ENCODE results near the gene SLC6A12. TPM values are rescaled to one million over a fixed set of nuclear protein-coding genes. Genes with fewer than 3 reads are reported as not detected.

The SLC6A12 gene
- polyA plus RNA-seq, 1 of the 3 experiments (the other 2 are of a cell fraction): 0.02 TPM

- Histone ChIP-seq H3K4me1 (ENCODE audit: control insufficient read depth in 1 of 2, insufficient read depth in 2 of 2, low read depth in 1 of 2, low read length in 1 of 2) (peaks cover 0 to 2% of the 10 kb centered on the region in 2 experiments; a peak in 1 of 4 replicates), H3K79me2 (ENCODE audit: insufficient read depth) (no peaks in the 10 kb centered on the region), H3K9me3 (no peaks in the 10 kb centered on the region), H3K9me2 (no peaks in the 10 kb centered on the region), H3K27me3 (ENCODE audit: insufficient read depth) (no peaks in the 10 kb centered on the region; the same call in 1 of the 2 replicates), H3K36me3 (replicated peaks in 1 of 2; ENCODE audit: control insufficient read depth in 1 of 2, insufficient read depth in 2 of 2, low read length in 1 of 2) (no peaks in the 10 kb centered on the region), H3K27ac (ENCODE audit: low read depth in 2 of 2, low read length in 1 of 2) (no peak overlapping the region), H4K20me1 (ENCODE audit: insufficient read depth) (no peaks in the 10 kb centered on the region), H3K9ac (no peak overlapping the region), H3K4me2 (no peak overlapping the region), H2AFZ (ENCODE audit: low read depth) (no peak overlapping the region), H3K4me3 (ENCODE audit: low read depth in 2 of 2, low read length in 1 of 2) (no peak overlapping the region), H3F3A (replicated peaks; ENCODE audit: insufficient read depth) (no peaks in the 10 kb centered on the region)
- no peak for TF ChIP-seq ELF1 (IDR thresholded peaks at IDR 0.05)
- TF ChIP-seq SMC3 (IDR thresholded peaks at IDR 0.05; ENCODE audit: low read depth, low read length): no peak
- no peak for TF ChIP-seq IRF3 (IDR thresholded peaks at IDR 0.05; ENCODE audit: low read depth, low read length)
- no peak for TF ChIP-seq PBX3 (IDR thresholded peaks at IDR 0.05)
- TF ChIP-seq REST (IDR thresholded peaks at IDR 0.05; ENCODE audit: low read depth, low read length): no peak
- TF ChIP-seq YY1 (IDR thresholded peaks at IDR 0.05; ENCODE audit: low read depth): no peak
- no peak for TF ChIP-seq TEAD4 (IDR thresholded peaks at IDR 0.05; ENCODE audit: borderline replicate concordance, insufficient read depth)
- TF ChIP-seq ZBTB33 (IDR thresholded peaks at IDR 0.05; ENCODE audit: borderline replicate concordance, low read depth): no peak
- no peak for TF ChIP-seq NRF1 (IDR thresholded peaks at IDR 0.05; ENCODE audit: low read depth, low read length)
- no peak for TF ChIP-seq FOXJ3 (CRISPR knock-in tag; IDR thresholded peaks at IDR 0.05)
- no peak for TF ChIP-seq JUND (IDR thresholded peaks at IDR 0.05)
- no peak for TF ChIP-seq RXRA (IDR thresholded peaks at IDR 0.05; ENCODE audit: borderline replicate concordance, low read depth)
- TF ChIP-seq RAD21 (IDR thresholded peaks at IDR 0.05; ENCODE audit: low read length): no peak
- TF ChIP-seq EP300 (IDR thresholded peaks at IDR 0.05; ENCODE audit: borderline replicate concordance in 1 of 2, low read depth in 1 of 2, low read length in 1 of 2): no peak
- TF ChIP-seq EZH2phosphoT487 (IDR thresholded peaks at IDR 0.05; ENCODE audit: borderline replicate concordance, low read depth): no peak
- TF ChIP-seq TCF12 (IDR thresholded peaks at IDR 0.05): no peak
- TF ChIP-seq MEF2A (IDR thresholded peaks at IDR 0.05; ENCODE audit: borderline replicate concordance, low read depth): no peak
- no peak for TF ChIP-seq FOXM1 (IDR thresholded peaks at IDR 0.05; ENCODE audit: low read depth)
- no peak for TF ChIP-seq TAF1 (IDR thresholded peaks at IDR 0.05; ENCODE audit: borderline replicate concordance, low read depth, low read length)
- no peak for TF ChIP-seq CTCF (IDR thresholded peaks at IDR 0.05)
- ChIA-PET POLR2A (no interaction called here), CTCF (interaction anchor here (0.8 to 1.8 kb wide), 4 partner anchors 9 to 69 kb away, joined by 3 to 5 read pairs (median 4); no protein-coding TSS in a partner anchor)
- 66% methylated on average over 5 of the region's 6 CpGs for WGBS (ENCODE audit: low lambda C conversion rate)
- no peak for DNase-seq
Observed at GRCh38 chr12:221736-222135, 7.8 kb upstream of the SLC6A12 start.
